ENCODE measurements around the gene SH3GL1. TPM values are rescaled to one million over a fixed set of nuclear protein-coding genes. Genes with fewer than 3 reads are reported as not detected.
"Not testable (repeated sequence)": the region's sequence is repeated elsewhere in the genome, so short reads cannot be mapped to it uniquely, and the experiment has no call there.

Gene SH3GL1
- polyA plus RNA-seq, 1 experiment = 40.2 TPM

GRCh38 chr19:4354282-4354681 is 46.1 kb downstream of the SH3GL1 start:
- TF ChIP-seq CTCF (IDR thresholded peaks at IDR 0.05; ENCODE audit: low read depth, low read length) = no peak
- Histone ChIP-seq H3K4me3 (ENCODE audit: low read depth, low read length) (no peak overlapping the region), H3K9me3 (ENCODE audit: control insufficient read depth, insufficient read depth, low read length) (no peaks in the 10 kb centered on the region), H3K27ac (ENCODE audit: low read depth, low read length) (no peak overlapping the region), H3K27me3 (ENCODE audit: control insufficient read depth, insufficient read depth, low read length) (no peaks in the 10 kb centered on the region)
- ChIA-PET POLR2A (no interaction called here), CTCF (no interaction called here)
- no peak for DNase-seq (ENCODE audit: low read depth, low spot score)

- H3K9me3 ChIP-seq (ENCODE audit: control insufficient read depth, insufficient read depth, low read length) = no peaks in the 10 kb centered on the region
- DNase-seq (ENCODE audit: low read depth, low spot score) = no peak
- H3K27ac ChIP-seq (ENCODE audit: low read depth, low read length) = no peak overlapping the region
- ChIA-PET CTCF (interaction anchor here (0.5 to 2.8 kb wide), 28 partner anchors 9 to 1576 kb away, joined by 3 to 58 read pairs (median 4); partner anchors contain the start of genes CHAF1A, HDGFL2, MPND and YJU2), POLR2A (interaction anchor here (0.6 to 1.8 kb wide), 4 partner anchors 10 to 119 kb away, joined by 4 to 13 read pairs (median 4); partner anchors contain the start of gene MPND)
- TF ChIP-seq CTCF (IDR thresholded peaks at IDR 0.05; ENCODE audit: low read depth, low read length) = peak; percentile 80
- no peak overlapping the region for H3K4me3 ChIP-seq (ENCODE audit: low read depth, low read length)
- H3K27me3 ChIP-seq (ENCODE audit: control insufficient read depth, insufficient read depth, low read length) = no peaks in the 10 kb centered on the region
Observed at GRCh38 chr19:4352701-4353121, 47.6 kb downstream of the SH3GL1 start.

- no peak for DNase-seq (ENCODE audit: low read depth, low spot score)
- ChIA-PET POLR2A (no interaction called here), CTCF (interaction anchor here (2.8 kb wide), 1 partner anchor 25 kb away, joined by 15 read pairs; no protein-coding TSS in a partner anchor)
- Histone ChIP-seq H3K4me3 (ENCODE audit: low read depth, low read length) (no peak overlapping the region), H3K27ac (ENCODE audit: low read depth, low read length) (no peak overlapping the region), H3K9me3 (ENCODE audit: control insufficient read depth, insufficient read depth, low read length) (no peaks in the 10 kb centered on the region; the same call in 1 of the 2 replicates), H3K27me3 (ENCODE audit: control insufficient read depth, insufficient read depth, low read length) (no peaks in the 10 kb centered on the region)
- TF ChIP-seq CTCF (IDR thresholded peaks at IDR 0.05; ENCODE audit: low read depth, low read length) = no peak
Observed at GRCh38 chr19:4350726-4351125, 49.6 kb downstream of the SH3GL1 start.

GRCh38 chr19:4350111-4350510 is 50.2 kb downstream of the SH3GL1 start:
- Histone ChIP-seq H3K27me3 (ENCODE audit: control insufficient read depth, insufficient read depth, low read length) (no peaks in the 10 kb centered on the region), H3K9me3 (ENCODE audit: control insufficient read depth, insufficient read depth, low read length) (no peaks in the 10 kb centered on the region; the same call in 1 of the 2 replicates), H3K4me3 (ENCODE audit: low read depth, low read length) (no peak overlapping the region), H3K27ac (ENCODE audit: low read depth, low read length) (peak overlapping the region; percentile 11)
- ChIA-PET CTCF (no interaction called here), POLR2A (no interaction called here)
- no peak for DNase-seq (ENCODE audit: low read depth, low spot score)
- no peak for TF ChIP-seq CTCF (IDR thresholded peaks at IDR 0.05; ENCODE audit: low read depth, low read length)

- DNase-seq (ENCODE audit: low read depth, low spot score); H3K9me3 ChIP-seq (ENCODE audit: control insufficient read depth, insufficient read depth, low read length); POLR2A ChIA-PET; H3K27me3 ChIP-seq (ENCODE audit: control insufficient read depth, insufficient read depth, low read length); H3K27ac ChIP-seq (ENCODE audit: low read depth, low read length); H3K4me3 ChIP-seq (ENCODE audit: low read depth, low read length): not testable (repeated sequence)
- CTCF ChIA-PET = interaction anchor here (0.6 kb wide), 1 partner anchor 117 kb away, joined by 3 read pairs; no protein-coding TSS in a partner anchor
Observed at GRCh38 chr19:4349225-4349624, 51.1 kb downstream of the SH3GL1 start.

Measured in AG04450 (cell line).